Fibroblast of lung (primary cell): Measurements from ENCODE around the gene RBM17. TPM values are rescaled to one million over a fixed set of nuclear protein-coding genes. Genes with fewer than 3 reads are reported as not detected.

Experiments
- DNase-seq, 2 donors: peaks; one replicate each; pipeline versions ENCODE4 v3.0.0 to v3.0.0-alpha.2; 2010; ENCODE audit warnings: low read depth in 2 of 2
- H2AFZ ChIP-seq: 2 replicates; pipeline ENCODE4 v1.5.1; 2012; ENCODE audit warnings: low read length, control low read depth, inconsistent platforms
- H3K27ac ChIP-seq: 2 replicates; pipeline ENCODE4 v1.5.1; 2011; ENCODE audit warnings: low read length, control low read depth; ENCODE audit not compliant: insufficient read depth
- H3K27me3 ChIP-seq: 2 replicates; pipeline ENCODE4 v1.5.1; 2011; ENCODE audit warnings: mild to moderate bottlenecking, low read length; ENCODE audit not compliant: control insufficient read depth, insufficient read depth
- H3K36me3 ChIP-seq: 2 replicates; pipeline ENCODE4 v1.5.1; 2011; ENCODE audit warnings: low read length; ENCODE audit not compliant: control insufficient read depth, insufficient read depth
- H3K4me1 ChIP-seq: 2 replicates; pipeline ENCODE4 v1.5.1; 2011; ENCODE audit warnings: low read length; ENCODE audit not compliant: control insufficient read depth, insufficient read depth; ENCODE audit errors: extremely low read depth
- H3K4me2 ChIP-seq: 2 replicates; pipeline ENCODE4 v1.5.1; 2011; ENCODE audit warnings: low read length, control low read depth; ENCODE audit not compliant: insufficient read depth; ENCODE audit errors: extremely low read depth
- H3K4me3 ChIP-seq, 4 experiments: fragments of 200-600 bp in 1 of 4; sonication (generic) in 1 of 4; replicated peaks in 1 of 4; 2 replicates each; pipeline ENCODE4 v1.5.1; 2011 to 2016; ENCODE audit warnings: low read length in 4 of 4, low read depth in 3 of 4, mild to moderate bottlenecking in 3 of 4, control low read depth in 2 of 4, inconsistent platforms in 1 of 4, mixed read lengths in 1 of 4; ENCODE audit not compliant: insufficient read depth in 1 of 4; ENCODE audit errors: control extremely low read depth in 1 of 4
- H3K79me2 ChIP-seq: 2 replicates; pipeline ENCODE4 v1.5.1; 2012; ENCODE audit warnings: mild to moderate bottlenecking, low read length, inconsistent platforms; ENCODE audit not compliant: control insufficient read depth, insufficient read depth
- H3K9ac ChIP-seq: 2 replicates; pipeline ENCODE4 v1.5.1; 2011; ENCODE audit warnings: mild to moderate bottlenecking, low read length, control low read depth; ENCODE audit not compliant: insufficient read depth
- H3K9me3 ChIP-seq: 2 replicates; pipeline ENCODE4 v1.5.1; 2012; ENCODE audit warnings: low read depth, low read length; ENCODE audit not compliant: control insufficient read depth, insufficient read depth
- H4K20me1 ChIP-seq: 2 replicates; pipeline ENCODE4 v1.5.1; 2011; ENCODE audit warnings: low read length; ENCODE audit not compliant: control insufficient read depth, insufficient read depth; ENCODE audit errors: extremely low read depth
- EZH2 ChIP-seq: IDR thresholded peaks from 2 replicates; pipeline ENCODE4 v1.5.1; 2012; ENCODE audit warnings: low read length, control low read depth, mild to moderate bottlenecking; ENCODE audit errors: missing control alignments
- polyA plus RNA-seq, 2 donors: library from polyadenylated mRNA; depleted of rRNA in 1 of 2; stranded (reverse) in 1 of 2; unstranded in 1 of 2; fragments of >200 nt; gene quantifications; 2 replicates each; pipeline ENCODE4 v1.2.1, GENCODE V29; 2011 to 2012; ENCODE audit warnings: missing spikeins in 1 of 2
- total RNA-seq: library from RNA; depleted of rRNA; stranded (reverse); fragments of >200 nt; gene quantifications from 2 replicates; pipeline ENCODE4 v1.2.1, GENCODE V29; 2014
- TF ChIP-seq, protein P1 (sequence below), 2 donors: IDR thresholded peaks in 1 of 2; conservative IDR thresholded peaks in 1 of 2; 1 replicate in 1 of 2; 2 replicates in 1 of 2; pipeline ENCODE4 v1.5.1; 2011 to 2012; ENCODE audit warnings: low read length in 2 of 2, control low read depth in 1 of 2, inconsistent platforms in 1 of 2, low read depth in 1 of 2, mild to moderate bottlenecking in 1 of 2

RBM17 gene
- total and polyA plus RNA-seq, 2 donors (not counting 1 experiment from before 2014, with no cell fraction given): 28.9 to 46.1 TPM

DNA sequence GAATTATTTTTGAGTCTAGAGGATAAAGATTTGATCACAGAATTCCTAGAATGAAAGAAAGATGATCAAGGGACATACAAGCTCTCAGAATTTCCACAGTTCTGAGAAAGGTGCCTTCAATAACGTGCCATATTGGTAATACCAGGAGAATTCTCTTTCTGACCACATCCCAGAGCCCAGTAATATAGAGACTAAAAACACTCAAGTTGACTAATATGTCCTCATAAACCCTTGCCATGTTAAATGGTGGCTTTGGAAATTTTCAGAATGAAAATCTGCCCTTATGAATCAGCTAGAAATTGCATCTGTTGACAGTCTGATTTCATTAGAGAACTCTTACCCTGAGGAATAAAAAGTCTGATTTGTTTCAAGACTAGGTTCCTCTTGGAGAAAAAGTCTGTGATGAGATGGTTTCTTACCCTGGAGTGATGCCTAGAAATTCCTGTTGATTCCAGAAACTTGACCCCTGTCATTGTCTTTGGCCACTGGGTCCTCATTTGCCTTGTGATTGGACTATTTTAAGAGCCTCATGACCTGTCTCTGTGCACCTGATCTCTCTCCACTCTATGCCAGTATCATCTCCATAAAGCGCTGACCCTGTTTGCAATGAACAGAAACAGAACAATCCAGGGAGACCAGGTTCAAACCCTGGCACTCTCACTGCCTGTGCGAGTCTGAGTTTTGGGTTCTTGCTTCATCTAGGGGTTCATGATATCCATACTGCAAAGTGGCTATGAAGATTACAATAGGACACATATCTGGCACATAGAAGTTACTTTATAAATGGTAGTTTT is 30.0 kb upstream of the RBM17 start:
- H4K20me1 ChIP-seq: no peaks in the 10 kb centered on the region
- no peak overlapping the region for H3K4me2 ChIP-seq
- no peaks in the 10 kb centered on the region for H3K36me3 ChIP-seq
- H3K9ac ChIP-seq: no peak overlapping the region
- no peak for DNase-seq
- no peak overlapping the region for H2AFZ ChIP-seq
- peaks cover 2% of the 10 kb centered on the region for H3K27me3 ChIP-seq
- TF ChIP-seq, protein P1, sequence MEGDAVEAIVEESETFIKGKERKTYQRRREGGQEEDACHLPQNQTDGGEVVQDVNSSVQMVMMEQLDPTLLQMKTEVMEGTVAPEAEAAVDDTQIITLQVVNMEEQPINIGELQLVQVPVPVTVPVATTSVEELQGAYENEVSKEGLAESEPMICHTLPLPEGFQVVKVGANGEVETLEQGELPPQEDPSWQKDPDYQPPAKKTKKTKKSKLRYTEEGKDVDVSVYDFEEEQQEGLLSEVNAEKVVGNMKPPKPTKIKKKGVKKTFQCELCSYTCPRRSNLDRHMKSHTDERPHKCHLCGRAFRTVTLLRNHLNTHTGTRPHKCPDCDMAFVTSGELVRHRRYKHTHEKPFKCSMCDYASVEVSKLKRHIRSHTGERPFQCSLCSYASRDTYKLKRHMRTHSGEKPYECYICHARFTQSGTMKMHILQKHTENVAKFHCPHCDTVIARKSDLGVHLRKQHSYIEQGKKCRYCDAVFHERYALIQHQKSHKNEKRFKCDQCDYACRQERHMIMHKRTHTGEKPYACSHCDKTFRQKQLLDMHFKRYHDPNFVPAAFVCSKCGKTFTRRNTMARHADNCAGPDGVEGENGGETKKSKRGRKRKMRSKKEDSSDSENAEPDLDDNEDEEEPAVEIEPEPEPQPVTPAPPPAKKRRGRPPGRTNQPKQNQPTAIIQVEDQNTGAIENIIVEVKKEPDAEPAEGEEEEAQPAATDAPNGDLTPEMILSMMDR (conservative IDR thresholded peaks at IDR 0.05 in 1 of 2, IDR thresholded peaks at IDR 0.05 in 1 of 2; ENCODE audit: low read depth in 1 of 2, low read length in 2 of 2): no peak
- no peak for TF ChIP-seq EZH2
- H3K9me3 ChIP-seq: no peaks in the 10 kb centered on the region
- H3K4me3 ChIP-seq: no peak overlapping the region
- no peak overlapping the region for H3K27ac ChIP-seq
- H3K79me2 ChIP-seq: no peaks in the 10 kb centered on the region
- H3K4me1 ChIP-seq: no peaks in the 10 kb centered on the region

DNA sequence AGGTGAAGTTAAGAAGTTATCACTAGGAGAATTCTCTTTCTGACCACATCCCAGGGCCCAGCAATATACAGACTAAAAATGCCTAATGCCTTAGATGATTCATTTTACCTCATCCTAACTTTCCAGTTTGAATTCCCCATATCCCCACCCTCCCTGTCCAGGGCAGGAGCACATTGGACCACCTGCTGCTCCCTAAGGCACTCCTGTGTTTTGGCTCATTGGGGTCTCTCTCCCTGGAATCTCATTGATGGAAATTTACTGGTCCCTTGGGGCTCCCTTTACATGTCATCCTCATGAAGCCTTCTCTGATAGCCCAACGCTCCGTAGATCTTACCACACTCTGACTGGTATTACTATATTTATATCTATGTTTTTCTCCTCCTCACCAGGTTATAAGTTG is 29.3 kb upstream of the RBM17 start:
- TF ChIP-seq EZH2: no peak
- TF ChIP-seq, protein P1 (conservative IDR thresholded peaks at IDR 0.05 in 1 of 2, IDR thresholded peaks at IDR 0.05 in 1 of 2; ENCODE audit: low read depth in 1 of 2, low read length in 2 of 2): no peak
- no peak overlapping the region for H3K9ac ChIP-seq
- H3K27me3 ChIP-seq: peaks cover 2% of the 10 kb centered on the region
- no peak overlapping the region for H2AFZ ChIP-seq
- H3K36me3 ChIP-seq: no peaks in the 10 kb centered on the region
- no peaks in the 10 kb centered on the region for H3K4me1 ChIP-seq
- H3K4me3 ChIP-seq: no peak overlapping the region
- H4K20me1 ChIP-seq: no peaks in the 10 kb centered on the region
- no peak overlapping the region for H3K4me2 ChIP-seq
- no peaks in the 10 kb centered on the region for H3K79me2 ChIP-seq
- no peak for DNase-seq
- no peak overlapping the region for H3K27ac ChIP-seq
- no peaks in the 10 kb centered on the region for H3K9me3 ChIP-seq

GRCh38 chr10:6061056-6061455 is 27.8 kb upstream of the RBM17 start:
- no peak overlapping the region for H3K27ac ChIP-seq
- no peak overlapping the region for H3K4me3 ChIP-seq
- TF ChIP-seq, protein P1 (conservative IDR thresholded peaks at IDR 0.05 in 1 of 2, IDR thresholded peaks at IDR 0.05 in 1 of 2; ENCODE audit: low read depth in 1 of 2, low read length in 2 of 2): no peak
- TF ChIP-seq EZH2: no peak
- H3K4me1 ChIP-seq: no peaks in the 10 kb centered on the region
- no peak overlapping the region for H3K4me2 ChIP-seq
- H3K79me2 ChIP-seq: no peaks in the 10 kb centered on the region
- no peaks in the 10 kb centered on the region for H3K9me3 ChIP-seq
- H3K36me3 ChIP-seq: no peaks in the 10 kb centered on the region
- no peak for DNase-seq
- no peaks in the 10 kb centered on the region for H4K20me1 ChIP-seq
- H3K9ac ChIP-seq: no peak overlapping the region
- peaks cover 2% of the 10 kb centered on the region for H3K27me3 ChIP-seq
- no peak overlapping the region for H2AFZ ChIP-seq
